ENCODE data around the gene UBXN7. TPM values are rescaled to one million over a fixed set of nuclear protein-coding genes. Genes with fewer than 3 reads are reported as not detected.

UBXN7 gene
- total and polyA plus RNA-seq, 2 of the 8 experiments (the other 6 are each of a cell fraction or from before 2014, with no cell fraction given), result 18.5 to 109 TPM

GRCh38 chr3:196298521-196298920, 133.7 kb downstream of the UBXN7 start:
- H3K9me3 ChIP-seq (ENCODE audit: insufficient read depth in 2 of 2, low read depth in 1 of 2, low read length in 1 of 2), result no peaks in the 10 kb centered on the region
- H3K4me3 ChIP-seq (ENCODE audit: extremely low read depth in 1 of 4, insufficient read depth in 2 of 4, low read depth in 3 of 4, low read length in 4 of 4), result no peak overlapping the region
- H4K5ac ChIP-seq (ENCODE audit: insufficient read length, low read depth, low read length), result no peak overlapping the region
- DNase-seq (ENCODE audit: low read depth in 1 of 2, low spot score in 2 of 2), result no peak
- no peaks in the 10 kb centered on the region for H3K4me1 ChIP-seq (replicated peaks in 1 of 4; ENCODE audit: control insufficient read depth in 3 of 4, insufficient read depth in 4 of 4, low read length in 3 of 4)
- H3K4me2 ChIP-seq (ENCODE audit: insufficient read depth in 1 of 2, low read depth in 2 of 2, low read length in 2 of 2), result no peak overlapping the region
- H3K14ac ChIP-seq (ENCODE audit: insufficient read length), result no peak overlapping the region
- no peak overlapping the region for H3K18ac ChIP-seq (ENCODE audit: extremely low read depth, low read length)
- H3K23me2 ChIP-seq (ENCODE audit: low read depth, low read length), result peaks cover 1% of the 10 kb centered on the region; the same call in 1 of the 2 replicates
- no peak overlapping the region for H4K91ac ChIP-seq (replicated peaks; ENCODE audit: insufficient read length, low read length)
- no peak overlapping the region for H2BK5ac ChIP-seq (ENCODE audit: low read depth, low read length)
- H3K79me1 ChIP-seq (ENCODE audit: low read depth, low read length), result no peaks in the 10 kb centered on the region
- H2AFZ ChIP-seq (ENCODE audit: low read length), result no peak overlapping the region
- ChIA-PET CTCF (ENCODE audit: partially characterized antibody) (interaction anchor here (0.8 to 1.2 kb wide), 2 partner anchors 19 to 55 kb away, joined by 3 to 4 read pairs; no protein-coding TSS in a partner anchor), POLR2A (ENCODE audit: partially characterized antibody) (interaction anchor here (1.3 kb wide), 2 partner anchors 9 to 11 kb away, joined by 3 read pairs; partner anchors contain the start of gene PCYT1A)
- H2AK5ac ChIP-seq (ENCODE audit: low read depth, low read length), result no peak overlapping the region
- no peaks in the 10 kb centered on the region for H3K79me2 ChIP-seq (ENCODE audit: control insufficient read depth in 1 of 2, insufficient read depth in 2 of 2, low read length in 2 of 2)
- H4K8ac ChIP-seq (ENCODE audit: extremely low read depth, insufficient read depth, low read length), result no peak overlapping the region
- no peak for FAIRE-seq
- 0 out of 8 replicates have a peak, but pooled peaks cover 0 to 2% (median 0%) of the 10 kb centered on the region in 4 experiments for H3K36me3 ChIP-seq (ENCODE audit: control insufficient read depth in 2 of 4, insufficient read depth in 4 of 4, low read length in 3 of 4)
- H4K20me1 ChIP-seq (replicated peaks in 1 of 2; ENCODE audit: control insufficient read depth in 1 of 2, insufficient read depth in 2 of 2, low read length in 2 of 2), result no peaks in the 10 kb centered on the region
- no peaks in the 10 kb centered on the region for H3K27me3 ChIP-seq (replicated peaks in 1 of 4; ENCODE audit: control insufficient read depth in 3 of 4, extremely low read depth in 1 of 4, insufficient read depth in 3 of 4, low read length in 3 of 4)
- H3K27ac ChIP-seq (ENCODE audit: low read depth, low read length), result no peak overlapping the region
- WGBS, 2 experiments (ENCODE audit: extremely low coverage in 1 of 2, insufficient coverage in 1 of 2, insufficient read length in 1 of 2, insufficient replicate concordance in 2 of 2, low coverage in 1 of 2, low lambda C conversion rate in 2 of 2, missing lambda C conversion rate in 1 of 2), result 88% methylated on average over 2 of the region's 2 CpGs; no CpG with 5 or more reads in 1 of the 2 experiments
- no peak overlapping the region for H2BK20ac ChIP-seq (ENCODE audit: low read length)
- no peak overlapping the region for H3K9ac ChIP-seq (replicated peaks in 1 of 4; ENCODE audit: extremely low read depth in 1 of 4, low read depth in 3 of 4, low read length in 3 of 4)
- H2BK15ac ChIP-seq (ENCODE audit: low read length), result no peak overlapping the region
- H3K4ac ChIP-seq (replicated peaks; ENCODE audit: insufficient read length, low read depth, low read length), result no peak overlapping the region
- H2BK120ac ChIP-seq (replicated peaks; ENCODE audit: low read depth, low read length), result no peak overlapping the region
- H3K56ac ChIP-seq (replicated peaks; ENCODE audit: insufficient read length, low read depth, low read length), result no peak overlapping the region
- H2BK12ac ChIP-seq (ENCODE audit: low read depth, low read length), result no peak overlapping the region
- no peak overlapping the region for H3K23ac ChIP-seq (ENCODE audit: insufficient read length)
- no peak for TF ChIP-seq GTF2F1 (IDR thresholded peaks at IDR 0.05; ENCODE audit: borderline replicate concordance, low read depth, low read length)
- TF ChIP-seq CEBPB (IDR thresholded peaks at IDR 0.05; ENCODE audit: low read depth, low read length), result no peak
- TF ChIP-seq SP2 (IDR thresholded peaks at IDR 0.05; ENCODE audit: low read length), result no peak
- TF ChIP-seq RNF2 (IDR thresholded peaks at IDR 0.05; ENCODE audit: borderline replicate concordance, low read depth, low read length, missing control alignments, poor library complexity, severe bottlenecking), result no peak
- TF ChIP-seq EZH2 (IDR thresholded peaks at IDR 0.05; ENCODE audit: low read depth, low read length, severe bottlenecking), result no peak
- no peak for TF ChIP-seq JUN (IDR thresholded peaks at IDR 0.05; ENCODE audit: low read depth, low read length)
- TF ChIP-seq SP4 (IDR thresholded peaks at IDR 0.05; ENCODE audit: low read length), result no peak
- no peak for TF ChIP-seq YY1 (IDR thresholded peaks at IDR 0.05; ENCODE audit: low read depth, low read length)
- no peak for TF ChIP-seq ZNF274 (IDR thresholded peaks at IDR 0.05; ENCODE audit: borderline replicate concordance, extremely low read depth, low read length)
- no peak for TF ChIP-seq TBP (IDR thresholded peaks at IDR 0.05; ENCODE audit: low read depth, low read length)
- TF ChIP-seq KDM1A (IDR thresholded peaks at IDR 0.05; ENCODE audit: borderline replicate concordance, low read length), result no peak
- no peak for TF ChIP-seq EP300 (IDR thresholded peaks at IDR 0.05; ENCODE audit: borderline replicate concordance in 1 of 2, low read depth in 2 of 2, low read length in 2 of 2)
- no peak for TF ChIP-seq USF2 (IDR thresholded peaks at IDR 0.05; ENCODE audit: low read length)
- no peak for TF ChIP-seq CREB1 (IDR thresholded peaks at IDR 0.05)

Data from H1 (cell line).